Measurements from ENCODE around the gene DPRX.

DNA sequence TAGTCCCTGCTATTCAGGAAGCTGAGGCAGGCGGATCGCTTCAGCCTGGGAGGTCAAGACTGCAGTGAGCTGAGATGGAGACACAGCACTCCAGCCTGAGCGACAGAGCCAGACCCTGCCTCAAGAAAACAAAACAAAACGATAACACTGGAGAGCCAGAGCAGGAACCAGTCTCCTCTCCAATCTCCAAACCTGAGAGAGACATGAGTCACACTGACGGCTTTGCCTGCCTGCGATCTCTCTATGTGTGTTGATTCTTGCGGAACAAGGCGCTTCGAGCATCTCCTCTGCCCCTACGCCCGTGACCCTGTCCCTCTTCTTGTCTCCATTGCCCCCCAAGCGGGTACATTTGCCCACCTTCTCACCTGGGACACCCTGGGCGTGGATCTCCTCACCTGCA is 15.6 kb downstream of the DPRX start:
- TF ChIP-seq, protein P1, sequence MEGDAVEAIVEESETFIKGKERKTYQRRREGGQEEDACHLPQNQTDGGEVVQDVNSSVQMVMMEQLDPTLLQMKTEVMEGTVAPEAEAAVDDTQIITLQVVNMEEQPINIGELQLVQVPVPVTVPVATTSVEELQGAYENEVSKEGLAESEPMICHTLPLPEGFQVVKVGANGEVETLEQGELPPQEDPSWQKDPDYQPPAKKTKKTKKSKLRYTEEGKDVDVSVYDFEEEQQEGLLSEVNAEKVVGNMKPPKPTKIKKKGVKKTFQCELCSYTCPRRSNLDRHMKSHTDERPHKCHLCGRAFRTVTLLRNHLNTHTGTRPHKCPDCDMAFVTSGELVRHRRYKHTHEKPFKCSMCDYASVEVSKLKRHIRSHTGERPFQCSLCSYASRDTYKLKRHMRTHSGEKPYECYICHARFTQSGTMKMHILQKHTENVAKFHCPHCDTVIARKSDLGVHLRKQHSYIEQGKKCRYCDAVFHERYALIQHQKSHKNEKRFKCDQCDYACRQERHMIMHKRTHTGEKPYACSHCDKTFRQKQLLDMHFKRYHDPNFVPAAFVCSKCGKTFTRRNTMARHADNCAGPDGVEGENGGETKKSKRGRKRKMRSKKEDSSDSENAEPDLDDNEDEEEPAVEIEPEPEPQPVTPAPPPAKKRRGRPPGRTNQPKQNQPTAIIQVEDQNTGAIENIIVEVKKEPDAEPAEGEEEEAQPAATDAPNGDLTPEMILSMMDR (IDR thresholded peaks at IDR 0.05), result no peak
- no peak for TF ChIP-seq POLR2AphosphoS5 (IDR thresholded peaks at IDR 0.05; ENCODE audit: low read depth, low read length)
- TF ChIP-seq, protein P2, sequence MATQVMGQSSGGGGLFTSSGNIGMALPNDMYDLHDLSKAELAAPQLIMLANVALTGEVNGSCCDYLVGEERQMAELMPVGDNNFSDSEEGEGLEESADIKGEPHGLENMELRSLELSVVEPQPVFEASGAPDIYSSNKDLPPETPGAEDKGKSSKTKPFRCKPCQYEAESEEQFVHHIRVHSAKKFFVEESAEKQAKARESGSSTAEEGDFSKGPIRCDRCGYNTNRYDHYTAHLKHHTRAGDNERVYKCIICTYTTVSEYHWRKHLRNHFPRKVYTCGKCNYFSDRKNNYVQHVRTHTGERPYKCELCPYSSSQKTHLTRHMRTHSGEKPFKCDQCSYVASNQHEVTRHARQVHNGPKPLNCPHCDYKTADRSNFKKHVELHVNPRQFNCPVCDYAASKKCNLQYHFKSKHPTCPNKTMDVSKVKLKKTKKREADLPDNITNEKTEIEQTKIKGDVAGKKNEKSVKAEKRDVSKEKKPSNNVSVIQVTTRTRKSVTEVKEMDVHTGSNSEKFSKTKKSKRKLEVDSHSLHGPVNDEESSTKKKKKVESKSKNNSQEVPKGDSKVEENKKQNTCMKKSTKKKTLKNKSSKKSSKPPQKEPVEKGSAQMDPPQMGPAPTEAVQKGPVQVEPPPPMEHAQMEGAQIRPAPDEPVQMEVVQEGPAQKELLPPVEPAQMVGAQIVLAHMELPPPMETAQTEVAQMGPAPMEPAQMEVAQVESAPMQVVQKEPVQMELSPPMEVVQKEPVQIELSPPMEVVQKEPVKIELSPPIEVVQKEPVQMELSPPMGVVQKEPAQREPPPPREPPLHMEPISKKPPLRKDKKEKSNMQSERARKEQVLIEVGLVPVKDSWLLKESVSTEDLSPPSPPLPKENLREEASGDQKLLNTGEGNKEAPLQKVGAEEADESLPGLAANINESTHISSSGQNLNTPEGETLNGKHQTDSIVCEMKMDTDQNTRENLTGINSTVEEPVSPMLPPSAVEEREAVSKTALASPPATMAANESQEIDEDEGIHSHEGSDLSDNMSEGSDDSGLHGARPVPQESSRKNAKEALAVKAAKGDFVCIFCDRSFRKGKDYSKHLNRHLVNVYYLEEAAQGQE (IDR thresholded peaks at IDR 0.05; ENCODE audit: insufficient read depth in 1 of 2, low read depth in 2 of 2, low read length in 1 of 2), result no peak
- TF ChIP-seq SIN3A (IDR thresholded peaks at IDR 0.05; ENCODE audit: borderline replicate concordance, insufficient read depth, low read depth, low read length), result no peak

Measured in Panc1 (cell line).